Pons (tissue), 1 donor: ENCODE measurements around the gene MRPL18.
"Not testable (repeated sequence)": the region's sequence is repeated elsewhere in the genome, so short reads cannot be mapped to it uniquely, and the experiment has no call there.

Experiments used
- DNase-seq: peaks from one replicate; pipeline ENCODE4 v3.0.0-alpha.2; 2016; ENCODE audit warnings: low spot score

MRPL18 gene

GRCh38 chr6:159777240-159777904 is 12.9 kb upstream of the MRPL18 start:
- DNase-seq, result no peak

- no peak for DNase-seq
Measured at GRCh38 chr6:159778131-159778530, 12.1 kb upstream of the MRPL18 start.

GRCh38 chr6:159778542-159779103 is 11.6 kb upstream of the MRPL18 start:
- no peak for DNase-seq

- DNase-seq, result no peak
Measured at GRCh38 chr6:159788276-159788675, 2.0 kb upstream of the MRPL18 start.

GRCh38 chr6:159788753-159789376 is 1.4 kb upstream of the MRPL18 start:
- DNase-seq, result no peak

- DNase-seq, result peak; percentile 100
Measured at GRCh38 chr6:159789377-159790148, 704 bp upstream of the MRPL18 start, which contains the start of gene TCP1. TSS of gene TCP1 (minus strand) at chr6:159789602. CDS start at chr6:159789468, 134 bp downstream.

- DNase-seq, result no peak
Measured at GRCh38 chr6:159790956-159791598, 810 bp downstream of the MRPL18 start.

- DNase-seq, result not testable (repeated sequence)
Measured at GRCh38 chr6:159794976-159795375, 4.7 kb downstream of the MRPL18 start.

- no peak for DNase-seq
Measured at GRCh38 chr6:159797554-159797953, 7.3 kb downstream of the MRPL18 start.

GRCh38 chr6:159800141-159800865 is 10.0 kb downstream of the MRPL18 start, which contains the start of gene PNLDC1:
TSS of gene PNLDC1 (plus strand) at chr6:159800276. CDS start at chr6:159800308, 32 bp downstream.
- no peak for DNase-seq

GRCh38 chr6:159801935-159802334 is 11.7 kb downstream of the MRPL18 start:
- DNase-seq, result no peak

- DNase-seq, result no peak
Measured at GRCh38 chr6:159804504-159804903, 14.2 kb downstream of the MRPL18 start.

GRCh38 chr6:159805440-159806020 is 15.3 kb downstream of the MRPL18 start:
- no peak for DNase-seq

GRCh38 chr6:159806021-159806458 is 15.8 kb downstream of the MRPL18 start:
- no peak for DNase-seq

- no peak for DNase-seq
Measured at GRCh38 chr6:159807150-159807858, 17.0 kb downstream of the MRPL18 start.

GRCh38 chr6:159808647-159809046 is 18.4 kb downstream of the MRPL18 start:
- DNase-seq, result peak; percentile 71

GRCh38 chr6:159809149-159809548 is 18.9 kb downstream of the MRPL18 start:
- DNase-seq, result no peak

GRCh38 chr6:159813781-159814180 is 23.5 kb downstream of the MRPL18 start:
- DNase-seq, result no peak

- no peak for DNase-seq
Measured at GRCh38 chr6:159815410-159815809, 25.1 kb downstream of the MRPL18 start.

GRCh38 chr6:159816775-159817174 is 26.5 kb downstream of the MRPL18 start:
- not testable (repeated sequence) for DNase-seq
